ENCODE results near the gene SLC13A1. TPM values are rescaled to one million over a fixed set of nuclear protein-coding genes. Genes with fewer than 3 reads are reported as not detected.
"Not testable (repeated sequence)": the region's sequence is repeated elsewhere in the genome, so short reads cannot be mapped to it uniquely, and the experiment has no call there.

SLC13A1 gene
- total RNA-seq, 4 donors from 2014 or later = not detected

GRCh38 chr7:123230603-123231002 lies 30.8 kb upstream of the SLC13A1 start:
- no peak for DNase-seq (ENCODE audit: low spot score in 2 of 2)
- intact Hi-C loops (cut with DNase I; ENCODE audit: low total_unique reads) = no loop called here
- H3K4me3 ChIP-seq (ENCODE audit: low read depth, poor library complexity, severe bottlenecking) = no peak overlapping the region
- TF ChIP-seq CTCF (IDR thresholded peaks at IDR 0.05) = no peak
- TF ChIP-seq POLR2A (IDR thresholded peaks at IDR 0.05) = no peak
- 73 to 80% methylated on average over 11 of the region's 11 CpGs for WGBS, 2 donors

GRCh38 chr7:123230147-123230546 lies 30.4 kb upstream of the SLC13A1 start:
- no peak overlapping the region for H3K4me3 ChIP-seq (ENCODE audit: low read depth, poor library complexity, severe bottlenecking)
- TF ChIP-seq CTCF (IDR thresholded peaks at IDR 0.05) (no peak), POLR2A (IDR thresholded peaks at IDR 0.05) (no peak)
- no peak for DNase-seq (ENCODE audit: low spot score in 2 of 2)
- WGBS, 2 donors = 85 to 94% methylated on average over 1 of the region's 1 CpG
- intact Hi-C loops (cut with DNase I; ENCODE audit: low total_unique reads) = no loop called here

- DNase-seq (ENCODE audit: low spot score in 2 of 2) = no peak
- intact Hi-C loops (cut with DNase I; ENCODE audit: low total_unique reads) = no loop called here
- no peak overlapping the region for H3K4me3 ChIP-seq (ENCODE audit: low read depth, poor library complexity, severe bottlenecking)
- no peak for TF ChIP-seq CTCF (IDR thresholded peaks at IDR 0.05)
- TF ChIP-seq POLR2A (IDR thresholded peaks at IDR 0.05) = no peak
These were observed 29.7 kb upstream of the SLC13A1 start for GRCh38 chr7:123229426-123229825.

GRCh38 chr7:123227666-123228065 lies 27.9 kb upstream of the SLC13A1 start:
- H3K4me3 ChIP-seq (ENCODE audit: low read depth, poor library complexity, severe bottlenecking); intact Hi-C loops (cut with DNase I; ENCODE audit: low total_unique reads); DNase-seq (ENCODE audit: low spot score in 2 of 2): not testable (repeated sequence)
- WGBS, 2 donors = 81 to 91% methylated on average over 6 of the region's 6 CpGs

- TF ChIP-seq CTCF (IDR thresholded peaks at IDR 0.05) (no peak), POLR2A (IDR thresholded peaks at IDR 0.05) (no peak)
- DNase-seq (ENCODE audit: low spot score in 2 of 2) = no peak
- intact Hi-C loops (cut with DNase I; ENCODE audit: low total_unique reads) = no loop called here
- WGBS, 2 donors = 35 to 41% methylated on average over 1 of the region's 1 CpG
- H3K4me3 ChIP-seq (ENCODE audit: low read depth, poor library complexity, severe bottlenecking) = no peak overlapping the region
These were observed 20.6 kb upstream of the SLC13A1 start for GRCh38 chr7:123220396-123220795.

- intact Hi-C loops (cut with DNase I; ENCODE audit: low total_unique reads) = no loop called here
- TF ChIP-seq CTCF (IDR thresholded peaks at IDR 0.05) (no peak), POLR2A (IDR thresholded peaks at IDR 0.05) (no peak)
- 45 to 55% methylated on average over 2 of the region's 2 CpGs for WGBS, 2 donors
- H3K4me3 ChIP-seq (ENCODE audit: low read depth, poor library complexity, severe bottlenecking) = no peak overlapping the region
- no peak for DNase-seq (ENCODE audit: low spot score in 2 of 2)
These were observed 19.1 kb upstream of the SLC13A1 start for GRCh38 chr7:123218866-123219265.

Measured in lower leg skin (tissue), 4 donors.